Keratinocyte (primary cell): ENCODE measurements around the gene LBP. TPM values are rescaled to one million over a fixed set of nuclear protein-coding genes. Genes with fewer than 3 reads are reported as not detected.

Source experiments
- DNase-seq: peaks from one replicate; pipeline ENCODE4 v3.0.0-alpha.2; 2011; ENCODE audit warnings: low read depth, missing footprints, low spot score
- FAIRE-seq: peaks from 2 replicates; lab custom pipeline; 2011; peaks lifted over from hg19 to GRCh38; lab: Jason Lieb, UNC
- H2AFZ ChIP-seq: 2 replicates; pipeline ENCODE4 v1.6.0; 2012; ENCODE audit warnings: low read length, control low read depth, inconsistent platforms; ENCODE audit not compliant: control insufficient read depth
- H3K27ac ChIP-seq: 2 replicates; pipeline ENCODE4 v1.5.1; 2011; ENCODE audit warnings: low read length; ENCODE audit not compliant: control insufficient read depth, insufficient read depth
- H3K27me3 ChIP-seq: 3 replicates; pipeline ENCODE4 v1.6.0; 2011; ENCODE audit warnings: low read length; ENCODE audit not compliant: control insufficient read depth, insufficient read depth; ENCODE audit errors: extremely low read depth
- H3K36me3 ChIP-seq, 2 experiments: 2 replicates in 1 of 2; 3 replicates in 1 of 2; pipeline ENCODE4 v1.5.1; 2011; ENCODE audit warnings: low read length in 2 of 2, mild to moderate bottlenecking in 1 of 2; ENCODE audit not compliant: control insufficient read depth in 2 of 2, insufficient read depth in 2 of 2; ENCODE audit errors: extremely low read depth in 1 of 2
- H3K4me1 ChIP-seq: 3 replicates; pipeline ENCODE4 v1.5.1; 2011; ENCODE audit warnings: low read length; ENCODE audit not compliant: control insufficient read depth, insufficient read depth; ENCODE audit errors: extremely low read depth
- H3K4me2 ChIP-seq: 3 replicates; pipeline ENCODE4 v1.6.0; 2011; ENCODE audit warnings: low read depth, low read length; ENCODE audit not compliant: control insufficient read depth, insufficient read depth; ENCODE audit errors: extremely low read depth
- H3K4me3 ChIP-seq, 3 experiments: fragments of 200-600 bp in 1 of 3; sonication (generic) in 1 of 3; 2 replicates in 2 of 3; 3 replicates in 1 of 3; pipeline ENCODE4 v1.5.1; 2011 to 2016; ENCODE audit warnings: low read length in 3 of 3, mild to moderate bottlenecking in 3 of 3, control low read depth in 2 of 3, inconsistent platforms in 1 of 3, low read depth in 1 of 3, mixed read lengths in 1 of 3, mixed run types in 1 of 3, moderate library complexity in 1 of 3; ENCODE audit not compliant: control insufficient read depth in 2 of 3, insufficient read depth in 2 of 3; ENCODE audit errors: extremely low read depth in 1 of 3
- H3K79me2 ChIP-seq: 2 replicates; pipeline ENCODE4 v1.6.0; 2012; ENCODE audit warnings: low read length; ENCODE audit not compliant: control insufficient read depth, insufficient read depth
- H3K9ac ChIP-seq: 3 replicates; pipeline ENCODE4 v1.6.0; 2011; ENCODE audit warnings: low read length; ENCODE audit not compliant: control insufficient read depth, insufficient read depth; ENCODE audit errors: extremely low read depth
- H3K9me1 ChIP-seq: 3 replicates; pipeline ENCODE4 v1.6.0; 2011; ENCODE audit warnings: low read length; ENCODE audit not compliant: control insufficient read depth, insufficient read depth; ENCODE audit errors: extremely low read depth
- H3K9me3 ChIP-seq: 2 replicates; pipeline ENCODE4 v1.5.1; 2012; ENCODE audit warnings: low read depth, low read length; ENCODE audit not compliant: control insufficient read depth
- H4K20me1 ChIP-seq: 3 replicates; pipeline ENCODE4 v1.6.0; 2011; ENCODE audit warnings: low read length; ENCODE audit not compliant: control insufficient read depth, insufficient read depth; ENCODE audit errors: extremely low read depth
- EZH2 ChIP-seq: IDR thresholded peaks from one replicate; pipeline ENCODE4 v1.6.1; 2012; ENCODE audit warnings: inconsistent platforms, mild to moderate bottlenecking, low read length, moderate library complexity
- dilution Hi-C: fragments of 300-500 bp; cut with MboI; formaldehyde crosslinking; loops from one replicate; pipeline ENCODE4 v1.7.0; 2020; ENCODE audit warnings: low sequenced_read_pairs; ENCODE audit not compliant: extremely low pct_ligation_motif_present
- polyA plus RNA-seq, 5 experiments: library from polyadenylated mRNA; depleted of rRNA in 3 of 5; stranded (reverse) in 3 of 5; stranded (forward) in 1 of 5; unstranded in 1 of 5; fragments of >200 nt; gene quantifications; 1 replicate in 1 of 5; 2 replicates in 3 of 5; 3 replicates in 1 of 5; pipeline versions ENCODE4 v1.2.1 to v1.2.3, GENCODE V29; 2011 to 2012; ENCODE audit warnings: missing spikeins in 2 of 5, low read depth in 1 of 5, low replicate concordance in 1 of 5
- TF ChIP-seq, protein P1 (sequence below), 3 experiments: IDR thresholded peaks in 1 of 3; conservative IDR thresholded peaks in 1 of 3; optimal IDR thresholded peaks in 1 of 3; 2 replicates in 2 of 3; 3 replicates in 1 of 3; pipeline versions ENCODE3 to v1.5.1; 2011; ENCODE audit warnings: low read length in 3 of 3, mild to moderate bottlenecking in 3 of 3, moderate library complexity in 2 of 3, control low read depth in 1 of 3, inconsistent platforms in 1 of 3; ENCODE audit not compliant: insufficient read depth in 2 of 3; ENCODE audit errors: extremely low read depth in 1 of 3

Gene LBP
- polyA plus RNA-seq, 1 donor (not counting 4 experiments of a cell fraction or from before 2014, with no cell fraction given), result not detected

DNA sequence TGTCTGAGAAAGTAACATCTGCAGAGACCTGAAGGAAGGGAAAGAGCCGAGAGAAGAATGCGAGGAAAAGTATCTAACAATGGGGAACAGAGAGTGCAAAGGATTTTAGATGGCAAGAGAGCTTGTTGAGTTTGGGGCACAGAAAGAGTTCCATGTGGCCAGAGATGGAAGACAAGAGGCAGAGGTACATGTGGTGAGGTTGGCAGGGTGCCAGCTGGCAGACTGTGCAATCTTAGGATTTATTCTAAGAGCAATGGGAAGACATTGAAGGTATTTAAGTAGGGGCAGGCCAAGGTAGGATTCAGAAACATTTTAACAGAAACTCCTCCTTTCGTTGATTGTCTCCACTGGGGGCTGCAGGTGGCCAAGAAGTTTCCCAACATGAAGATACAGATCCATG, 20.4 kb upstream of the LBP start:
- Histone ChIP-seq H3K27ac (no peak overlapping the region), H3K9me1 (no peaks in the 10 kb centered on the region), H3K4me3 (no peak overlapping the region), H3K36me3 (no peaks in the 10 kb centered on the region), H4K20me1 (no peaks in the 10 kb centered on the region), H3K79me2 (no peaks in the 10 kb centered on the region), H3K4me1 (no peaks in the 10 kb centered on the region), H3K27me3 (peaks cover 8% of the 10 kb centered on the region), H3K9me3 (no peaks in the 10 kb centered on the region), H2AFZ (no peak overlapping the region), H3K9ac (no peak overlapping the region), H3K4me2 (no peak overlapping the region)
- TF ChIP-seq, protein P1, sequence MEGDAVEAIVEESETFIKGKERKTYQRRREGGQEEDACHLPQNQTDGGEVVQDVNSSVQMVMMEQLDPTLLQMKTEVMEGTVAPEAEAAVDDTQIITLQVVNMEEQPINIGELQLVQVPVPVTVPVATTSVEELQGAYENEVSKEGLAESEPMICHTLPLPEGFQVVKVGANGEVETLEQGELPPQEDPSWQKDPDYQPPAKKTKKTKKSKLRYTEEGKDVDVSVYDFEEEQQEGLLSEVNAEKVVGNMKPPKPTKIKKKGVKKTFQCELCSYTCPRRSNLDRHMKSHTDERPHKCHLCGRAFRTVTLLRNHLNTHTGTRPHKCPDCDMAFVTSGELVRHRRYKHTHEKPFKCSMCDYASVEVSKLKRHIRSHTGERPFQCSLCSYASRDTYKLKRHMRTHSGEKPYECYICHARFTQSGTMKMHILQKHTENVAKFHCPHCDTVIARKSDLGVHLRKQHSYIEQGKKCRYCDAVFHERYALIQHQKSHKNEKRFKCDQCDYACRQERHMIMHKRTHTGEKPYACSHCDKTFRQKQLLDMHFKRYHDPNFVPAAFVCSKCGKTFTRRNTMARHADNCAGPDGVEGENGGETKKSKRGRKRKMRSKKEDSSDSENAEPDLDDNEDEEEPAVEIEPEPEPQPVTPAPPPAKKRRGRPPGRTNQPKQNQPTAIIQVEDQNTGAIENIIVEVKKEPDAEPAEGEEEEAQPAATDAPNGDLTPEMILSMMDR (optimal IDR thresholded peaks at IDR 0.05 in 1 of 3, IDR thresholded peaks at IDR 0.05 in 1 of 3, conservative IDR thresholded peaks at IDR 0.05 in 1 of 3; ENCODE audit: extremely low read depth in 1 of 3, insufficient read depth in 2 of 3, low read length in 3 of 3), result no peak
- no peak for TF ChIP-seq EZH2
- FAIRE-seq, result no peak
- dilution Hi-C loops, result no loop called here
- no peak for DNase-seq

- Histone ChIP-seq H3K9me1 (no peaks in the 10 kb centered on the region), H3K27ac (no peak overlapping the region), H3K4me1 (no peaks in the 10 kb centered on the region), H3K9ac (no peak overlapping the region), H3K36me3 (no peaks in the 10 kb centered on the region), H3K27me3 (peaks cover 11% of the 10 kb centered on the region), H4K20me1 (no peaks in the 10 kb centered on the region), H3K79me2 (no peaks in the 10 kb centered on the region), H3K4me3 (no peak overlapping the region), H2AFZ (no peak overlapping the region), H3K9me3 (no peaks in the 10 kb centered on the region), H3K4me2 (no peak overlapping the region)
- dilution Hi-C loops, result no loop called here
- no peak for FAIRE-seq
- TF ChIP-seq EZH2, result no peak
- TF ChIP-seq, protein P1 (optimal IDR thresholded peaks at IDR 0.05 in 1 of 3, IDR thresholded peaks at IDR 0.05 in 1 of 3, conservative IDR thresholded peaks at IDR 0.05 in 1 of 3; ENCODE audit: extremely low read depth in 1 of 3, insufficient read depth in 2 of 3, low read length in 3 of 3), result no peak
- DNase-seq, result no peak
These were observed 20.0 kb upstream of the LBP start for GRCh38 chr20:38326309-38326708.
